ENCODE measurements around the gene GAD2. TPM values are rescaled to one million over a fixed set of nuclear protein-coding genes. Genes with fewer than 3 reads are reported as not detected.
"Not testable (repeated sequence)": the region's sequence is repeated elsewhere in the genome, so short reads cannot be mapped to it uniquely, and the experiment has no call there.

GAD2 gene
- total RNA-seq, 1 experiment from 2014 or later, result not detected

DNA sequence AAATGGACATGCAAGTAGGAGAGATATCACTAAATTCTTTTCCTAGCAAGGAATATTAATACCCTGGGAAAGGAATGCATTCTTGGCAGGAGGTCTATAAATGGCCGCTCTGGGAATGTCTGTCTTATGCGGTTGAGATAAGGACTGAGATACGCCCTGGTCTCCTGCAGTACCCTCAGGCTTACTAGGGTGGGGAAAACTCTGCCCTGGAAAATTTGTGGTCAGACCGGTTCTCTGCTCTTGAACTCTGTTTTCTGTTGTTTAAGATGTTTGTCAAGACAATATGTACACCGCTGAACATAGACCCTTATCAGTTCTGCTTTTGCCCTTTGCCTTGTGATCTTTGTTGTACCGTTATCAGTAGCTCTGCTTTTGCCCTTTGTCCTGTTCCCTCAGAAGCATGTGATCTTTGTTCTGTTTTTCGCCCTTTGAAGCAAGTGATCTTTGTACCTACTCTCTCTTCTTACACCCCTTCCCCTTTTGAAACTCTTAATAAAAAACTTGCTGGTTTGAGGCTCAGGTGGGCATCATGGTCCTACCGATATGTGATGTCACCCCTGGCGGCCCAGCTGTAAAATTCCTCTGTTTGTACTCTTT lies 132.3 kb downstream of the GAD2 start:
- DNase-seq (ENCODE audit: low read depth, low spot score); in situ Hi-C loops (cut with HindIII; ENCODE audit: low pct_unique_long_range_greater_than_20kb, low sequenced_read_pairs): not testable (repeated sequence)

Other genes starting within 250 kb of the GAD2 start
- gene APBB1IP, start 221.6 kb downstream of the GAD2 start, total RNA-seq (2014; rRNA removed; shearing (Covaris generic)), result not detected in 2 replicates